ENCODE results near the gene RAB25. TPM values are rescaled to one million over a fixed set of nuclear protein-coding genes. Genes with fewer than 3 reads are reported as not detected.

The RAB25 gene
- total and polyA plus RNA-seq, 2 of the 13 experiments (the other 11 are each of a cell fraction or from before 2014, with no cell fraction given), result 0.20 to 0.22 TPM

GRCh38 chr1:156062189-156062588 is 1.2 kb downstream of the RAB25 start:
- Histone ChIP-seq H3K4me3 (replicated peaks in 1 of 3; ENCODE audit: insufficient read depth in 1 of 3, low read depth in 2 of 3, low read length in 3 of 3) (no peak overlapping the region), H3K27me3 (ENCODE audit: control insufficient read depth in 1 of 2, insufficient read depth in 2 of 2, low read length in 2 of 2) (no peaks in the 10 kb centered on the region), H3K4me2 (ENCODE audit: low read depth, low read length) (no peak overlapping the region), H3K9ac (ENCODE audit: insufficient read depth, low read depth, low read length) (no peak overlapping the region), H3K79me2 (ENCODE audit: insufficient read depth, low read length) (no peaks in the 10 kb centered on the region), H2AFZ (ENCODE audit: low read length) (no peak overlapping the region), H3K36me3 (replicated peaks in 1 of 2; ENCODE audit: control insufficient read depth in 1 of 2, insufficient read depth in 2 of 2, low read length in 2 of 2) (0 out of 5 replicates have a peak, but pooled peaks cover 0 to 5% of the 10 kb centered on the region in 2 experiments), H4K20me1 (ENCODE audit: insufficient read depth, low read length) (no peaks in the 10 kb centered on the region), H3K27ac (ENCODE audit: extremely low read length, insufficient read depth, low read length) (no peak overlapping the region), H3K4me1 (ENCODE audit: insufficient read depth, low read length) (peaks cover 32% of the 10 kb centered on the region), H3K9me3 (ENCODE audit: low read length) (no peaks in the 10 kb centered on the region)
- ChIA-PET CTCF (ENCODE audit: low intra/inter-chr PET ratio, low total read pairs) (no interaction called here), POLR2A (interaction anchor here (1.3 kb wide), 1 partner anchor 117 kb away, joined by 3 read pairs; no protein-coding TSS in a partner anchor)
- no TSS peak for BruUV-seq (replicated peaks)
- DNase-seq (ENCODE audit: low spot score) (no peak), ATAC-seq (peak; percentile 23; the same call in 2 of the 3 replicates), FAIRE-seq (no peak)
- intact Hi-C loops (cut with micrococcal nuclease; ENCODE audit: unreplicated experiment), result loop anchor here (10.0 kb wide), 1 partner anchor 57 kb away; no protein-coding TSS in a partner anchor
- WGBS (ENCODE audit: low lambda C conversion rate), result 86% methylated on average over 3 of the region's 3 CpGs
- in situ Hi-C loops (cut with HindIII; ENCODE audit: extremely low pct_ligation_motif_present, low pct_unique_long_range_greater_than_20kb), result loop anchor here (10.0 kb wide), 1 partner anchor 117 kb away; the partner anchor contains the start of gene RXFP4
- TF ChIP-seq MNT (IDR thresholded peaks at IDR 0.05), result no peak
- TF ChIP-seq ZNF598 (CRISPR knock-in tag; IDR thresholded peaks at IDR 0.05; ENCODE audit: borderline replicate concordance), result no peak
- no peak for TF ChIP-seq KMT2A (CRISPR knock-in tag; IDR thresholded peaks at IDR 0.05)
- TF ChIP-seq ZNF468 (CRISPR knock-in tag; IDR thresholded peaks at IDR 0.05), result no peak
- TF ChIP-seq SMAD3 (CRISPR knock-in tag; IDR thresholded peaks at IDR 0.05), result no peak
- no peak for TF ChIP-seq PAXIP1 (CRISPR knock-in tag; conservative IDR thresholded peaks at IDR 0.05)
- no peak for TF ChIP-seq ELF3 (CRISPR knock-in tag; IDR thresholded peaks at IDR 0.05)
- TF ChIP-seq SMARCC2 (IDR thresholded peaks at IDR 0.05), result no peak
- TF ChIP-seq KDM5A (IDR thresholded peaks at IDR 0.05; ENCODE audit: borderline replicate concordance, low read length), result no peak
- TF ChIP-seq HNF4G (IDR thresholded peaks at IDR 0.05; ENCODE audit: borderline replicate concordance, low read depth, low read length), result no peak
- TF ChIP-seq HNF4G (CRISPR knock-in tag; IDR thresholded peaks at IDR 0.05; ENCODE audit: borderline replicate concordance, low read depth), result no peak
- TF ChIP-seq TCF7 (IDR thresholded peaks at IDR 0.05; ENCODE audit: low read depth), result no peak
- TF ChIP-seq E2F2 (CRISPR knock-in tag; IDR thresholded peaks at IDR 0.05; ENCODE audit: borderline replicate concordance), result no peak
- no peak for TF ChIP-seq ZNF124 (CRISPR knock-in tag; IDR thresholded peaks at IDR 0.05)
- TF ChIP-seq RAD51 (IDR thresholded peaks at IDR 0.05; ENCODE audit: borderline replicate concordance), result no peak
- TF ChIP-seq SP2 (CRISPR knock-in tag; IDR thresholded peaks at IDR 0.05), result no peak
- TF ChIP-seq ATF5 (CRISPR knock-in tag; IDR thresholded peaks at IDR 0.05; ENCODE audit: low read depth), result no peak
- no peak for TF ChIP-seq GABPB1 (CRISPR knock-in tag; IDR thresholded peaks at IDR 0.05)
- no peak for TF ChIP-seq CC2D1A (CRISPR knock-in tag; IDR thresholded peaks at IDR 0.05)
